Parathyroid adenoma (tissue), 2 donors: ENCODE results near the gene KRTAP21-1.

Source experiments
- H2AFZ ChIP-seq: fragments of 300-600 bp; sonication (generic); one replicate; pipeline ENCODE4 v1.7.0; 2017; ENCODE audit warnings: antibody characterized with exemption, mild to moderate bottlenecking
- H3K27ac ChIP-seq: fragments of 300-600 bp; sonication (generic); one replicate; pipeline ENCODE4 v1.7.0; 2017
- H3K27me3 ChIP-seq: fragments of 300-600 bp; sonication (generic); one replicate; pipeline ENCODE4 v1.7.0; 2017; ENCODE audit warnings: low read length; ENCODE audit not compliant: control insufficient read depth, insufficient read depth
- H3K36me3 ChIP-seq: fragments of 300-600 bp; sonication (generic); one replicate; pipeline ENCODE4 v1.7.0; 2017; ENCODE audit warnings: low read length; ENCODE audit not compliant: control insufficient read depth, insufficient read depth
- H3K4me1 ChIP-seq: fragments of 300-600 bp; sonication (generic); one replicate; pipeline ENCODE4 v1.7.0; 2017; ENCODE audit warnings: control low read depth
- H3K4me2 ChIP-seq: fragments of 300-600 bp; sonication (generic); one replicate; pipeline ENCODE4 v1.7.0; 2017; ENCODE audit warnings: low read length
- H3K4me3 ChIP-seq: fragments of 300-600 bp; sonication (generic); one replicate; pipeline ENCODE4 v1.7.0; 2017; ENCODE audit warnings: low read depth, low read length
- H3K79me2 ChIP-seq: fragments of 300-600 bp; sonication (generic); one replicate; pipeline ENCODE4 v1.7.0; 2017; ENCODE audit warnings: control low read depth
- H3K9ac ChIP-seq: fragments of 300-600 bp; sonication (generic); one replicate; pipeline ENCODE4 v1.7.0; 2017; ENCODE audit warnings: mild to moderate bottlenecking
- H3K9me3 ChIP-seq: fragments of 300-600 bp; sonication (generic); one replicate; pipeline ENCODE4 v1.7.0; 2017; ENCODE audit warnings: low read length; ENCODE audit not compliant: control insufficient read depth
- CTCF ChIP-seq: fragments of 300-600 bp; sonication (generic); IDR thresholded peaks from one replicate; pipeline ENCODE4 v1.7.0; 2017; ENCODE audit warnings: antibody characterized with exemption, mild to moderate bottlenecking
- donor health status: primary hyperparathyroidism.

Gene KRTAP21-1

GRCh38 chr21:30726726-30727125 lies 28.5 kb downstream of the KRTAP21-1 start:
- TF ChIP-seq CTCF: no peak
- Histone ChIP-seq H3K4me2 (no peak overlapping the region), H3K4me3 (no peak overlapping the region), H2AFZ (no peak overlapping the region), H3K27ac (no peak overlapping the region), H3K36me3 (no peaks in the 10 kb centered on the region), H3K79me2 (no peaks in the 10 kb centered on the region), H3K4me1 (no peaks in the 10 kb centered on the region), H3K9me3 (no peaks in the 10 kb centered on the region), H3K27me3 (no peaks in the 10 kb centered on the region), H3K9ac (no peak overlapping the region)

GRCh38 chr21:30719401-30719800 lies 35.8 kb downstream of the KRTAP21-1 start:
- H3K9me3 ChIP-seq: no peaks in the 10 kb centered on the region
- no peak overlapping the region for H2AFZ ChIP-seq
- no peak overlapping the region for H3K4me3 ChIP-seq
- no peaks in the 10 kb centered on the region for H3K79me2 ChIP-seq
- no peak for TF ChIP-seq CTCF
- H3K4me1 ChIP-seq: no peaks in the 10 kb centered on the region
- H3K4me2 ChIP-seq: no peak overlapping the region
- H3K27me3 ChIP-seq: no peaks in the 10 kb centered on the region
- H3K9ac ChIP-seq: no peak overlapping the region
- H3K36me3 ChIP-seq: no peaks in the 10 kb centered on the region
- no peak overlapping the region for H3K27ac ChIP-seq

GRCh38 chr21:30718239-30718909 lies 36.9 kb downstream of the KRTAP21-1 start, which contains the start of gene KRTAP21-3:
TSS of gene KRTAP21-3 (minus strand) at chr21:30718777. CDS start at chr21:30718759, 18 bp downstream.
- Histone ChIP-seq H3K79me2 (no peaks in the 10 kb centered on the region), H2AFZ (no peak within 1 kb of the TSS), H3K36me3 (no peaks in the 10 kb centered on the region), H3K4me3 (no peak within 1 kb of the TSS), H3K9ac (no peak within 1 kb of the TSS), H3K4me2 (no peak within 1 kb of the TSS), H3K9me3 (no peaks in the 10 kb centered on the region), H3K27ac (no peak within 1 kb of the TSS), H3K27me3 (no peaks in the 10 kb centered on the region), H3K4me1 (no peaks in the 10 kb centered on the region)
- no peak for TF ChIP-seq CTCF

- Histone ChIP-seq H3K27me3 (no peaks in the 10 kb centered on the region), H3K4me3 (no peak overlapping the region), H3K4me2 (no peak overlapping the region), H2AFZ (no peak overlapping the region), H3K4me1 (no peaks in the 10 kb centered on the region), H3K27ac (no peak overlapping the region), H3K9ac (no peak overlapping the region), H3K79me2 (no peaks in the 10 kb centered on the region), H3K36me3 (no peaks in the 10 kb centered on the region), H3K9me3 (no peaks in the 10 kb centered on the region)
- no peak for TF ChIP-seq CTCF
These were observed 38.1 kb downstream of the KRTAP21-1 start for GRCh38 chr21:30717105-30717504.

- H2AFZ ChIP-seq: no peak overlapping the region
- no peak overlapping the region for H3K4me3 ChIP-seq
- no peaks in the 10 kb centered on the region for H3K79me2 ChIP-seq
- no peaks in the 10 kb centered on the region for H3K9me3 ChIP-seq
- H3K4me2 ChIP-seq: no peak overlapping the region
- no peaks in the 10 kb centered on the region for H3K36me3 ChIP-seq
- H3K27ac ChIP-seq: no peak overlapping the region
- H3K9ac ChIP-seq: no peak overlapping the region
- H3K4me1 ChIP-seq: no peaks in the 10 kb centered on the region
- TF ChIP-seq CTCF: no peak
- H3K27me3 ChIP-seq: no peaks in the 10 kb centered on the region
These were observed 40.3 kb downstream of the KRTAP21-1 start for GRCh38 chr21:30714946-30715345.
